Upper lobe of left lung (tissue), 4 donors: ENCODE measurements around the gene ZNF507.

Source experiments
- EP300 ChIP-seq, 4 donors: sonication (generic); formaldehyde crosslinking; IDR thresholded peaks; one replicate each; pipeline ENCODE4 v1.5.1; 2017; ENCODE audit warnings: antibody characterized with exemption in 4 of 4, control low read depth in 2 of 4
- POLR2A ChIP-seq, 4 donors: fragments of 450-650 bp; IDR thresholded peaks; one replicate each; pipeline ENCODE4 v1.5.1; 2016 to 2017; ENCODE audit warnings: antibody characterized with exemption in 4 of 4, mild to moderate bottlenecking in 2 of 4
- POLR2AphosphoS5 ChIP-seq, 2 donors: sonication (generic); formaldehyde crosslinking; IDR thresholded peaks; one replicate each; pipeline ENCODE4 v1.5.1; 2017; ENCODE audit warnings: antibody characterized with exemption in 2 of 2
- TF ChIP-seq, protein P1 (sequence below), 6 experiments: fragments of 450-650 bp in 4 of 6; fragments of 200-600 bp in 2 of 6; sonication (generic) in 2 of 6; IDR thresholded peaks; one replicate each; pipeline ENCODE4 v1.5.1; 2016 to 2019; ENCODE audit warnings: antibody characterized with exemption in 6 of 6

DNA sequence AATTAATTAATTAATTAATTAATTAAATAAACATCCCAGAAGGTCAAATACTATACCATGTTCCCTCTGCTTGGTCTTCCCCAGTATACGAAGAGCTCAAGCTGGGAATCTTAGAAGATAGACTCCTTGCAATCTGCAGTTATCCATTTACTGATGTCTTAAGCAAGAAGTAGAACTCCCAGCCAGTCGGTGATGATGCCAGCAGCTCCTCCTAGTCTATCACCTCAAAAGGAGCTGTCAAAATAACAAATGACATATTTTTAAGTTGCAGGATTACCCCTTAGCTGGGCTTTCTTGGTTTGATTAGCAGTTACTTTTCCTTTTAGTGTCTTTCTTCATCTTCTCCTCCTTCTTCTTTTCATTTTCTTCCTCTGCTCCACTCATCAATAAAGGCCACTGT, 6.0 kb upstream of the ZNF507 start:
- TF ChIP-seq, protein P1, sequence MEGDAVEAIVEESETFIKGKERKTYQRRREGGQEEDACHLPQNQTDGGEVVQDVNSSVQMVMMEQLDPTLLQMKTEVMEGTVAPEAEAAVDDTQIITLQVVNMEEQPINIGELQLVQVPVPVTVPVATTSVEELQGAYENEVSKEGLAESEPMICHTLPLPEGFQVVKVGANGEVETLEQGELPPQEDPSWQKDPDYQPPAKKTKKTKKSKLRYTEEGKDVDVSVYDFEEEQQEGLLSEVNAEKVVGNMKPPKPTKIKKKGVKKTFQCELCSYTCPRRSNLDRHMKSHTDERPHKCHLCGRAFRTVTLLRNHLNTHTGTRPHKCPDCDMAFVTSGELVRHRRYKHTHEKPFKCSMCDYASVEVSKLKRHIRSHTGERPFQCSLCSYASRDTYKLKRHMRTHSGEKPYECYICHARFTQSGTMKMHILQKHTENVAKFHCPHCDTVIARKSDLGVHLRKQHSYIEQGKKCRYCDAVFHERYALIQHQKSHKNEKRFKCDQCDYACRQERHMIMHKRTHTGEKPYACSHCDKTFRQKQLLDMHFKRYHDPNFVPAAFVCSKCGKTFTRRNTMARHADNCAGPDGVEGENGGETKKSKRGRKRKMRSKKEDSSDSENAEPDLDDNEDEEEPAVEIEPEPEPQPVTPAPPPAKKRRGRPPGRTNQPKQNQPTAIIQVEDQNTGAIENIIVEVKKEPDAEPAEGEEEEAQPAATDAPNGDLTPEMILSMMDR (IDR thresholded peaks at IDR 0.05), result no peak
- no peak for TF ChIP-seq POLR2AphosphoS5 (IDR thresholded peaks at IDR 0.05)
- no peak for TF ChIP-seq POLR2A (IDR thresholded peaks at IDR 0.05)
- no peak for TF ChIP-seq EP300 (IDR thresholded peaks at IDR 0.05)
